A172 (cell line): ENCODE data around the gene RCSD1. TPM values are rescaled to one million over a fixed set of nuclear protein-coding genes. Genes with fewer than 3 reads are reported as not detected.

ENCODE experiments used
- DNase-seq: peaks from one replicate; pipeline ENCODE4 v3.0.0-alpha.2; 2015; ENCODE audit warnings: low spot score
- total RNA-seq: library from RNA; depleted of rRNA; stranded (reverse); fragments of >200 nt; shearing (Covaris generic); gene quantifications from 2 replicates; pipeline ENCODE4 v1.2.3, GENCODE V29; 2014

Gene RCSD1
- total RNA-seq, 1 experiment from 2014 or later = 0.29 TPM

DNA sequence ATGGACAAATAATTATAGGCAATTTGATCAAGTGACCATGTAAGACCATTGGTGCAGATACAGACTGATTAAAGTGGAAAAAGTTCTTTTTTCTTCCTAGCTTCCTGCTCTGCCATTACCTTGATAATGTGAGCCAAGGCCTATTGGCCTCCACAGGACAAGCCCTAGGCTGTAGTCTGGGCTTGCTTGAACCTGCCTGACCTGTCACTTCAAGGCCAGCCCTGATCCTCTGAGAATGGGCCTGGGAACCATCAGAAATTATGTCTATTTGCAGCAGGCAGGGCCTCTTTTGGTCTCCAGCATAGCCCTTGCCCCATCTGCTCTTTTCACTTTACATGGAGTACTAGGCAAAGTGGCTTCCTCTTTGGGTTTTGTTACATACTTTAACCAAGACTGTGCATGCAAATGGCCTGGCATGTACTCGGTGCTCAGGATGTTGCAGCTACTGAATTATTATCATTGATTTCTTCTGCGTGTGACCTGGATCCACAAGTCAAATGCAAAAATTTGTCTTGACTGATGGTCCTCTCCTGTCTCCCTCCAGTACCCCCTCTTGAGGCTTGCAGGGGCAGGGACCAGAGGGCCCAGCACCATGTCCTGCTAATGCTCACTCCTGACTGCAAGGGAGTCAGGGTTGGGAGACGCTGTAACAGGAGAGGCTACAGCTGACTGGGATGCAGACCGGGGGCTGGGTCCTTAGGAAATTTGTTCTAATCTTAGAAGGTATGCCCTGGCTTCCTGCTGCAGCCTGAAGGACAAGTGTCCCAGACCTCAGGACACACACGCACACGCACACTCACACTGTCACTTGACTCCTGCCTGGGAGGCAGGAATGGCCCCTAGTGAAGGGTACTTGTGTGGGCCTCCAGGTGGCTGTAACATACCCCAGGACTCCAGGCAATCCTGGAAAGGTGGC is 39.4 kb downstream of the RCSD1 start:
- DNase-seq = no peak

DNA sequence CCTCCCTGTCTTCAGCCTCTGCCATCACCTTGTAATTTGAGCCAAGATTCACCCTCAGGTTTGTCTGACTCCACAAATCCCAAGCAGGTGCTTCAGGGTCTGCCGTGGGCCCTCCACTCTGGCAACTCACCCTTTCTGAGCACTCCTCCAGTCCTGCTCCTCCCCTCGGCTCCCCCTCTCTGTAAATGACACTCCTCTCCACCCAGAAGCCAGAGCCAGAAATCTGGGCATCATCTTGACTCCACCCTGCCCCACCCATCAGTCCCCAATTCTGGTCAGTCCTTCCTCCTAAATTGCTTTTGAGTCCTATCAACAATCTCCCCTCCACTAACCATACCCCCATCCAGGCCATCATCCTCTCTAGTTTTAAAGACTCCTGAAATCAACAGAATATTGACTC is 40.5 kb downstream of the RCSD1 start:
- no peak for DNase-seq

DNA sequence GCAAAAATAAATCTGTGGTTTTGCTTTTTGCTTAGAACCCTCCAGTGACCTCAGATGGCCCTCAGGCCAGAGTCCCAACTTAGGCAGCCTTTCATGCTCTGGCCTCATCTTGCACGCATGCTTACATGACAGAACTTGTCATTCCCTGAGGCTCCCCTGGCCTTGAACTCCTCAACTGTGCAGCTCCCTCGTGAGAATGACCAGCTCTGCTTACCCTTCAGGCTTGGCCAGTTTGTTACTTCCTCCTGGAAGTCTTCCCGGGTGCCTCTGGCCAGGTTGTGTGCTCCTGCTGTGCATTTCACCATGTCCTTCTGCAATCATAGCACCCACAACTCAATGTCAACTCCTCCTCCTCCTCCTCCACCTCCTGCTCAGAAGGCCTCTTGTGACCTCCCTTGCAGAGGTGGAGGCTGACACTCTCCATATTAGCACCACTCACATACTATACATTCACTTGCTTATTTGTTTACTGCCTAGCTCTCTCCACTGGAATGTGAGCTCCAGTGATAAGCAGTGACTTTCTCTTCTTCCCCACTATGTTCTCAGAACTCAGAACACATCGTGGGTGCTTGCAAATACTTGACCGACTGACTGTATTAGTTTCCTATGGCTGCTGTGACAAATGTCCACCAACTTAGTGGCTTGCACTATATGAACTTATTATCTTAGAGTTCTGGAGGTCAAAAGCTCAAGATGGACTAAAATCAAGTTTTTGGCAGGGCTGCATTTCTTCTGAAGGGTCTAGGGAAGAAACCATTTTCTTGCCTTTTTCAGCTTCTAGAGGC is 41.9 kb downstream of the RCSD1 start:
- DNase-seq = no peak

DNA sequence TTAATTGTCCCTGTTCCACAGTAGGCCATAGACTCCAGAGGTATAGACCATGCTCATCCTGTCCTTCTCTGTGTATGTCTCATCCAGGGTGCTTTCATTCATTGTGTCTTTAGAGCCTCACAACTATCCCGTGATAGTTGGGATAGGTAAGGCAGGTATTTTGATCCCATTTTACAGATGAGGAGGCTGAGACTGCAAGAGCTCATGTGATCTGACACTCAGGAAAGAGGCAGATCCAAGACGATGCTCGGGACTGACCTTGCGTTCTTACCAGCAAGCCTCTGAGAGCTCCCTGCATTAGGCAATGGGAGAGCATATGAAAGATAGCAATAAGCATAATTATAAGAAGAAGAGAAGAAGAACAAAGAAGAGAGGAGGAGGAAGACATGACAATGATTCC is 42.8 kb downstream of the RCSD1 start:
- DNase-seq = no peak

- no peak for DNase-seq
Observed at GRCh38 chr1:167673265-167673664, 43.2 kb downstream of the RCSD1 start.

DNA sequence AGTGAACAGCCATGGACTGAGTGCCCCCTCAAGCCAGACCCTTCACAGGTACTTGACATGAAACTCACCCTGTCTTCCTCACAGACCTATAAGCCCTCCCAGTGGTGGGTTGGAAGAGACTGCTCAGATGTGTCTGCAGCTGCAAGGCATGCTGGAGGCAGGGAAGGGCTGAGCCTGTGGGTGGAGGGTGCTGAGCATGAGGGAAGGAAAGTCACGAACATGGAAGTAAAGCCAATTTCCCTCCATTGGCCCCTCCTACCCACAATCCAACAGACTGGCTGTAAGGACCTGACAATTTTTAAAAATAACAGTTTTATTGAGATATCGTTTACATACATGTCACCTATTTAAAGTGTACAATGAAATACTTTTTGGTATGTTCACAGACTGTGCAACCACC is 44.1 kb downstream of the RCSD1 start:
- DNase-seq = no peak

DNA sequence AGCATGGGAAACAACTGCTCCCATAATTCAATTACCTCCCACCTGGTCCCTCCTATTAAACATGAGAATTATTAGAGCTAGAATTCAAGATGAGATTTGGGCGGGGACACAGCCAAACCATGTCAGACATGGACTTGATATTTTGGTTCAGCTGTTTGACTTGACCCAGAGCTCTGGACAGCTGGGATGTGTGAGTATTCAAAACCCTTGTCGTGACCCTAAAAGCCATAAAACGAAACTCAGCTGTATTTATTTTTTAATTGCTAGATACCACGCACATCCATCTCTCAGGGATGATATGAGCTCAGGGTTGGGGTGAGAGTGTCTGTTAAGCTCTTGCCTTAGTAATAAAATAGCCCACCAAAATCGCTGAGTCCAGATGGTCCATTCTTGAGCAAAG is 45.4 kb downstream of the RCSD1 start:
- no peak for DNase-seq

GRCh38 chr1:167676205-167676915 is 46.3 kb downstream of the RCSD1 start:
- no peak for DNase-seq

DNA sequence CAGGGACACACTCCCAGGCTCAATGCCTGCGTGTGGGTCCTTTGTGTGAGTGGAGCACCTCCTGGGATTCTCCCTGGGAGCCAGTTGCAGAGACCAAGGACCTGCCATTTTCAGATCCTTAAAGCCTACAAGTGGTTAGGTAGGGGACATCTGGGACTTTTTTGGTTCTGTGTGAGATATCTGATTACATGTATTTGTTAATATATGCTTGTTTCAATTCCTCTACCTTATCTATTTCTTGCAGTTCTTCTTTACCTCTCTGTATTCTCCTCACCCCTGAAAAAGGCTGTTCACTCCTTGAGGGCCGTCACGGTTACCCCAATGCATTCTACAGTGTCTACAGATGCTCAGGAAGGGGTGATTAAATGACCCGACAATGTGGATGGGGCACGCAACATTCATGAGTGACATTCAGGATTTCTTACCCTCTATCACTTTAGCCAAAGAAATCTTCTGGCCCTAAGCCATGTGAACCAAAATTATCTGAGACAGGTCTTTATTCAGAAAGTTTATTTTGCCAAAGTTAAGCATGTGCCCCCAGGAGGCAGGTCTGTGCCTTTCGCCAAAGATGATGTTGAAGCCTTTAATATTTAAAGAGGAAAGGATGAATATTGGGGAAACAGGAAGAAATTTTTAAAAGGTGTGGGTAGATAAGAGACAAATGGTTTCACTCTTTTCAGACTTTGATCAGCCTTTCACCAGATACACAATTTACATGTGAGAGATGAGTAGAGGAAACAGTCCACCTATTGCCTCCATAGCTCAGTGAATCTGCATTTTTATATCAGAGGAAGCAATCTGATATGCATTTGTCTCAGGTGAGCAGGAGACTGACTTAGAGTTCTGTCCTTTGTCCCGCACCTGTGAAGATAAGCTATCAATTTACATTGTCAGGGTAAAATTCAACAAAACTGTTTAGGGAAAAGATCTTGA is 47.1 kb downstream of the RCSD1 start:
- no peak for DNase-seq

- no peak for DNase-seq
Observed at GRCh38 chr1:167678422-167678821, 48.4 kb downstream of the RCSD1 start.

GRCh38 chr1:167678838-167679237 is 48.8 kb downstream of the RCSD1 start:
- no peak for DNase-seq

- no peak for DNase-seq
Observed at GRCh38 chr1:167679714-167680113, 49.7 kb downstream of the RCSD1 start.

- no peak for DNase-seq
Observed at GRCh38 chr1:167681024-167681423, 51.0 kb downstream of the RCSD1 start.

DNA sequence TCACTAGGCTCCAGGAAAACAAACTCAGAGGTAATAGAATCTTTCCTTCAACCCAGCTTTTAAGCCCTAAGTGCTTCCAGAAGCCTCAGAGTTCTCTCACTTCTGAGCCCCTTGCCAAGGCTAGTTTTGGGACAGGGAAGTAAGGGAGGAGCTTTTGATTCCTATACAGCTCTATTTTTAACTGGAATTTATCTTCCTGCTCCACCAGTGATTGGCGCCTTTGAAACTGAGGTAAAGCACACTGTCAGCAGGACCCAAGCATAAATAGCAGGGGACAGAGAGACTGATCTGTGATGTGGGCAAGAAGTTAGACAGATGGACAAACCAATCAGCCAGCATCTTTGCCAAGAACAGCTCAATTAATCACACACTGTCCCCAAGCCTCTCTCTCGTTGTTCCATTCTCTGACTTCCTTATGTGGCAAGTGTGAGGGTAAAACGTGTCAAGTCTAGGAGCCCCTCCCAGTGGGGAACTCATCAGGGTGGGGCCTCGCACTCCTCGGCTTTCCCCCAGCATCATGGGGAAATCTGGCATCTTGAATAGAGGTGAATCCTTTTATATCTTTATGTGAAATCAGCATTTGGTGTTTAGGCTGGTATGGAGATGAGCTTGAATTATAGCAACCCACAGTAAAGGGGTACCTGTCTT is 51.5 kb downstream of the RCSD1 start:
- no peak for DNase-seq

GRCh38 chr1:167683226-167683625 is 53.2 kb downstream of the RCSD1 start:
- DNase-seq = no peak

- peak; percentile 76 for DNase-seq
Observed at GRCh38 chr1:167683641-167684502, 53.8 kb downstream of the RCSD1 start.

DNA sequence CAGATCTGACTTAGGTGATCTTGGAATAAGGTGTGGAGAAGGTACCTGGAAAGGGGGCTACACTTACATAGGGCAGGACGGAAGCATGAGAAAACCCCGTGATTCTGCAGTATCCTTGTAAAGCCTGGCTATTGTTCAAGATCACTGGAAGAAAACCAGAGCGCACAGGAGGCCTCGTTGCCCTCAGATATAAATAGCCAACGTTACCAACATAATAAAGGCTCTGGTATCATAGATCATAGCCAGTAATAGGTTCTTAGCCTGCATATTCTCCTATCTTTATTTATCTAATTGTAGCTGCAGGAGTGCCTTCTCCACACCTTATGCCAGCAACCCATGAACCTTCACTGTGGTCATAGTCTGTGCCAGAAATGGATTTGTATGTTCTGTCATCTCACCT is 55.8 kb downstream of the RCSD1 start:
- DNase-seq = no peak

DNA sequence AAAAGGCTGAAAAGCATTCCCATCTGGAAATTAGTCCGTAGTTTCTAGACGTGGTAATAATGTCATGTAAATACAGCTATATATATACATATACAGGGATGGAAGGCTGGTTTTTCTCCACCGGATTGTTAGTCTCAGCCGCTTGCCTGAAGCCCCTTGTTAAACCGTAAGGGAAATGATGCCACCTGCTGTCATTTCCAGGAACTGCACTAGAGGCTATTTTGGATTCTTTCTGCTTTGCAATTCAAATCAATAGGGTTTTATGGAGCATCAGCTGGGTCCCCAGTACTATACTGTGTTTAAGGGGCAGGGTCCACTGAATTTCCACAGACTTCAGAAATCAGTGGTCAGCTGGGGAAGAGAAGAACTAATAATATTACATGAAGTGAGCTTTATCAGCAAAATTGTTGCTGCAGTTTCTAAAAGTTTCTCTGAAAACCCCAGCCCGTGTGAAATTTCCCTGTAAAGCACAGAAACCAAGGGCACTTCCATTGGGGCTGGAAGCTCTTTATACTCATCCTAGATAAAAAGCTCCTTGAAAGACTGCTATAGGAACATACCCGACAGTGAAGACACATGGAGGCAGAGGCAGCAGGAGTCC is 58.0 kb downstream of the RCSD1 start:
- DNase-seq = peak; percentile 72

DNA sequence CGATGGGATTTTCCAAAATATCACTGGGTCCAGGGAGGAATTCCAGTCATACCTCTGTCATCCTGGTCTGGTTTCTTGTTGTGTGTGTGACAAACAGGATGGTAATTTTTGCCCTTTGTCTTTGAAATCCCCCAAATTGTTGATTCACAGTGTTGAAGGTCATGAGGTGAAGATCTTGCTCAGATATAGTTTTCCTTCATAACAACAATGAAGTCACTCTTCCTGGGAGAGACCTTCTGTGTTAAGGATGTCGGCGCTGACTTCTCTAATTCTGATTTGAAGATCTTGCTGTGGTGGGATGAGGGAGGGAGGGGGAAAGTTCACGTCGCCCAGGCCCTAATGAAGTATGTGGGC is 59.5 kb downstream of the RCSD1 start:
- peak; percentile 65 for DNase-seq
